Osteocyte (in vitro differentiated cells): ENCODE data around the gene SLC13A4. TPM values are rescaled to one million over a fixed set of nuclear protein-coding genes. Genes with fewer than 3 reads are reported as not detected.

Experiments
- DNase-seq: peaks from one replicate; pipeline ENCODE4 v3.0.0; 2021; ENCODE audit warnings: mixed read lengths; ENCODE audit not compliant: unreplicated experiment; ENCODE audit errors: extremely low spot score
- H3K27ac Mint-ChIP-seq: one replicate; pipeline ENCODE4 v1.8.0; 2021; ENCODE audit warnings: mild to moderate bottlenecking, mixed read lengths; ENCODE audit not compliant: unreplicated experiment
- H3K27me3 Mint-ChIP-seq: one replicate; pipeline ENCODE4 v1.8.0; 2021; ENCODE audit warnings: mixed read lengths; ENCODE audit not compliant: unreplicated experiment
- H3K36me3 Mint-ChIP-seq: one replicate; pipeline ENCODE4 v1.8.0; 2021; ENCODE audit warnings: mixed read lengths; ENCODE audit not compliant: unreplicated experiment
- H3K4me1 Mint-ChIP-seq: one replicate; pipeline ENCODE4 v1.8.0; 2021; ENCODE audit warnings: mixed read lengths; ENCODE audit not compliant: unreplicated experiment
- H3K4me3 Mint-ChIP-seq: one replicate; pipeline ENCODE4 v1.8.0; 2021; ENCODE audit warnings: mild to moderate bottlenecking, moderate library complexity, mixed read lengths; ENCODE audit not compliant: unreplicated experiment
- H3K9me3 Mint-ChIP-seq: one replicate; pipeline ENCODE4 v1.8.0; 2021; ENCODE audit warnings: mixed read lengths; ENCODE audit not compliant: unreplicated experiment
- total RNA-seq: library from RNA; stranded (reverse); gene quantifications from 2 replicates; pipeline ENCODE4 v1.2.1, GENCODE V29; 2021
- TF ChIP-seq, protein P1 (sequence below): fragments of 200-600 bp; sonication (generic); IDR thresholded peaks from 2 replicates; pipeline ENCODE4 v1.5.0; 2021; ENCODE audit warnings: antibody characterized with exemption, mild to moderate bottlenecking, moderate library complexity

SLC13A4 gene
- total RNA-seq, 1 donor from 2014 or later: 0.81 TPM

DNA sequence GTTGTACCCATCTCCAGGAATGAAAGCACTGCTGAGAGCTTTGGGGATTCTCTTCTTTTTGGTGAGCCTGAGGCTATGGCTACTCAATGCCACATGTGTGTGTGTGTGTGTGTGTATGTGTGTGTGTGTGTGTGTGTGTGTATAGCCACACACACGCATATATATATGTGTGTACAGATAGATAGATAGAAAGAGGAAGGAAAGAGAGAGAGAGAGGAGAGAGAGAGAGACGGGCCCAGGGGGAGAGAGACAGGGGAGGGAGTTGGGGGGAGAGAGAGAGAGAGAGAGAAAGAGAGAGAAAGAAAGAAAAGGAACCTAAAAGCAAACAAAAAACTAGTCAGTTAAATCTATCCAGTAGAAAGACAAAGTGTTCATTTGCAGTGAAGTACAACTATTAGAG is 8.3 kb downstream of the SLC13A4 start:
- Mint-ChIP-seq H3K27me3 (peaks cover 2% of the 10 kb centered on the region), H3K27ac (no peak overlapping the region), H3K36me3 (no peaks in the 10 kb centered on the region), H3K9me3 (no peaks in the 10 kb centered on the region), H3K4me1 (peaks cover 25% of the 10 kb centered on the region), H3K4me3 (no peak overlapping the region)
- no peak for DNase-seq
- TF ChIP-seq, protein P1, sequence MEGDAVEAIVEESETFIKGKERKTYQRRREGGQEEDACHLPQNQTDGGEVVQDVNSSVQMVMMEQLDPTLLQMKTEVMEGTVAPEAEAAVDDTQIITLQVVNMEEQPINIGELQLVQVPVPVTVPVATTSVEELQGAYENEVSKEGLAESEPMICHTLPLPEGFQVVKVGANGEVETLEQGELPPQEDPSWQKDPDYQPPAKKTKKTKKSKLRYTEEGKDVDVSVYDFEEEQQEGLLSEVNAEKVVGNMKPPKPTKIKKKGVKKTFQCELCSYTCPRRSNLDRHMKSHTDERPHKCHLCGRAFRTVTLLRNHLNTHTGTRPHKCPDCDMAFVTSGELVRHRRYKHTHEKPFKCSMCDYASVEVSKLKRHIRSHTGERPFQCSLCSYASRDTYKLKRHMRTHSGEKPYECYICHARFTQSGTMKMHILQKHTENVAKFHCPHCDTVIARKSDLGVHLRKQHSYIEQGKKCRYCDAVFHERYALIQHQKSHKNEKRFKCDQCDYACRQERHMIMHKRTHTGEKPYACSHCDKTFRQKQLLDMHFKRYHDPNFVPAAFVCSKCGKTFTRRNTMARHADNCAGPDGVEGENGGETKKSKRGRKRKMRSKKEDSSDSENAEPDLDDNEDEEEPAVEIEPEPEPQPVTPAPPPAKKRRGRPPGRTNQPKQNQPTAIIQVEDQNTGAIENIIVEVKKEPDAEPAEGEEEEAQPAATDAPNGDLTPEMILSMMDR: no peak

DNA sequence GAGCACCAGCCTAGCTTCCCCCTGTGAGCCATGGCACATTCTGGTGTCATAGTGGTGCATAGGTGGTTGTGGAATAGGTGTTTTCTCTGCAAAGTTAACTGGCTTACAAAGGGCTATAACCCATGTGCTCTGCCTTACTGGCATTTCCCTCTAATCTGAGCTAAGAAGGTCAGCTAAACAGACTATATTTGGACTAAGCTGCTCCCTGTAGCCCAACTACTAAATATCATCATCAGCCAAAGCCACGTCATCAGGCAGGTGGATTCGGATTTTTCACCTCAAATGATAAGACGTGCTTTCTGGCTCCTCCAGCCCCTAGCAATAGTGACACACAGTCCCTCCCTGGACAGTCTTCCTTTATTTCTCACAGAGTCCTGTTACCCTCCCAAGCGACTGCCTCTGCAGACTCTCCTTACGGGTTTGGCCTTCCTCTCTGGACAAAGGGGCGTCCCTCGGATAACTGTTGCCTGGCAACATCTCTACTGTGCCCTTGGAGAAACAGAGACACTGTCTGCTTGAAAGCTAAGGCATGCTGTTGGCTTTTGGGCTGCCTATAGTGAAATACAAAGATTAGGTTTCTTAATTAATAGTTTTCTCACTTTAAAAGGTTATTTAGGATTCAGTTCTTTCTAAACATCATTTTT is 9.1 kb downstream of the SLC13A4 start:
- TF ChIP-seq, protein P1: no peak
- peaks cover 25% of the 10 kb centered on the region for H3K4me1 Mint-ChIP-seq
- H3K27me3 Mint-ChIP-seq: peaks cover under 1% of the 10 kb centered on the region
- no peak overlapping the region for H3K27ac Mint-ChIP-seq
- no peaks in the 10 kb centered on the region for H3K36me3 Mint-ChIP-seq
- H3K9me3 Mint-ChIP-seq: no peaks in the 10 kb centered on the region
- DNase-seq: no peak
- H3K4me3 Mint-ChIP-seq: no peak overlapping the region

DNA sequence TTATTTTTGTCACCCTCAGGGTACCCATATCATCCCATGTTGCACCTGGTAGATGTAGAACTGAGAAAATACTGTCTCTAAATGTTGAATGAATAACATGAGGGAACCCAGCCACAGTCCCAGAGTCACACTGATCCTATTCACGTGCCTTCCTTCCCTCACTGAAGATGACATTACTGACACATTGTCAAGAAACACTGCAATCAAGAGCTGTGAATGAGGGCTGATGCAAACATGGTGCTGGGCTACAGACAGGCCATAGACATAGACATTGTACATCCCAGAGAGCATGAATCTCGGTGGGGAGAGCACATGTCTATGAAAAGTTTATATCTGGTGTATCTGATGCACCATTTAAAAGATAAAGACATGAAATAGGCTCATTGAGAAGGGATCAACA is 9.8 kb downstream of the SLC13A4 start:
- no peak overlapping the region for H3K4me3 Mint-ChIP-seq
- TF ChIP-seq, protein P1: no peak
- H3K4me1 Mint-ChIP-seq: peaks cover 26% of the 10 kb centered on the region
- no peaks in the 10 kb centered on the region for H3K9me3 Mint-ChIP-seq
- no peaks in the 10 kb centered on the region for H3K36me3 Mint-ChIP-seq
- no peak overlapping the region for H3K27ac Mint-ChIP-seq
- no peaks in the 10 kb centered on the region for H3K27me3 Mint-ChIP-seq
- no peak for DNase-seq

DNA sequence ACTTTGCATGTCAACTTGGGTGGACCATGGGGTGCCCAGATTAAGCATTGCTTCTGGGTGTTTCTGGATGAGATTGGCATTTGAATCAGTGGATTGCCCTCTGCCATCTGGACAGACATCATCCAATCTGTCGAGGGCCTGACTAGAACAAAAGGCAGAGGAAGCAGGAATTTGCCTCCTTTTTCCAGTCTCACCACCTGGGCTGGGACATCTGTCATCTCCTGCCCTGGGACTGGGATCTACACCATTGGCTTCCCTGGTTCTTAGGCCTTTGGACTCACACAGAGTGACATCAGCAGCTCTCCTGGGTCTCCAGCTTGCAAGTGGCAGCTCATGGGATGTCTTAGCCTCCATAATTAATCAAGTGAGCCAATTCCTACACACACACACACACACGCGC is 10.3 kb downstream of the SLC13A4 start:
- Mint-ChIP-seq H3K36me3 (no peaks in the 10 kb centered on the region), H3K27me3 (no peaks in the 10 kb centered on the region), H3K4me3 (no peak overlapping the region), H3K9me3 (no peaks in the 10 kb centered on the region), H3K27ac (no peak overlapping the region), H3K4me1 (peaks cover 31% of the 10 kb centered on the region)
- DNase-seq: no peak
- TF ChIP-seq, protein P1: no peak

DNA sequence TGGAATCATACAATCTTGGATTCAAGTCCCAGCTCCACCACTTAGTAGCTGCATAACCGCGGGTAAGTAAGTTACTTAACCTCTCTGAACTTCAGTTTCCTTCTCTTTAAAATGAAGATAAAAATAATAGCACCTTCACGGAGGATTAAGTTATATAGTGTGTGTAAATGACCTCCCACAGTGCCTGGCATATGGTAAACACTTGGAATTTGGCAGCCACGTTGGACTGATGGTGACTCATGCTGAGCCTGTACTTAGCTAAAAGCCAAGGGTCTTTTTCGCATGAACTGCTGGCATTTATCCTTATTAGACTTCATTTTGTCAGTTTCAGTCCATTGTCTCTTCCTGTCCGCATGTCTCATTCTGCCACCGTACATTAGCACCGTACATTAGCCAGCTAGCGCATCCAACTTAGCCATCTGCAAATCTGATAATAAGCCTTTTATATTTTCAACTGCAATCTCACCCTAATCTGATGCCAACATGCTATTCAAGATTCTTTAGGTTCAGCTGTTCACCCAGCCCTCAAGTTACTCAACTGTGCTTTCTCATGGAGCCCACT is 11.2 kb downstream of the SLC13A4 start:
- H3K36me3 Mint-ChIP-seq: no peaks in the 10 kb centered on the region
- no peak overlapping the region for H3K4me3 Mint-ChIP-seq
- TF ChIP-seq, protein P1: no peak

More for the DNA sequence above, 11.2 kb downstream of the SLC13A4 start:
- H3K4me1 Mint-ChIP-seq: peaks cover 39% of the 10 kb centered on the region
- no peak for DNase-seq
- H3K27me3 Mint-ChIP-seq: no peaks in the 10 kb centered on the region
- no peaks in the 10 kb centered on the region for H3K9me3 Mint-ChIP-seq
- H3K27ac Mint-ChIP-seq: peak overlapping the region; percentile 66
